ENCODE results near the gene AHNAK2. TPM values are rescaled to one million over a fixed set of nuclear protein-coding genes. Genes with fewer than 3 reads are reported as not detected.

Gene AHNAK2
- total and polyA plus RNA-seq, 2 experiments from 2014 or later, result 38.3 to 58.0 TPM

DNA sequence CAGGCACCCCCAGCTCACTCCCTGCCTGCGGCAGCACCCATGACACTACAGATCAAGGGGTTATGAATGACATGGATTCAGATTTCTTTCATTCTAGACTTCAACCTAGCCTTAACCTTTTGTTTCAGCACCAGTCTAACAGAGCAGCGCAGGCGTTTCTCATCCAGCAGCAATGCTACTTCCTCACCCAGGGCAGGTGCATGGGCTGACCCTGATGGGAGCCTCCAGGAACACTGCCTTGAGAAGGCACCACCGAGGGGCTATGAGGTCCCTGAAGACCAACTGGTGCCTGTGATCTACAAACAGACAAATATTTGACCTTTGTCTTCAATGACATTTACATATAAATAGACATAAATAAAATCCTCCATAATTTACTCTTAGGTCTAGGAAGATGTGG is 31.9 kb upstream of the AHNAK2 start:
- no peak for DNase-seq
- Histone ChIP-seq H3K79me2 (ENCODE audit: insufficient read depth) (peaks cover 72% of the 10 kb centered on the region), H3K27ac (no peak overlapping the region), H3K9ac (no peak overlapping the region), H3K4me3 (no peak overlapping the region), H3K27me3 (replicated peaks; ENCODE audit: insufficient read depth) (no peaks in the 10 kb centered on the region), H3K4me2 (ENCODE audit: unreplicated experiment) (no peak overlapping the region), H3K9me2 (ENCODE audit: insufficient read depth) (no peaks in the 10 kb centered on the region), H3K4me1 (ENCODE audit: insufficient read depth) (no peaks in the 10 kb centered on the region), H4K20me1 (ENCODE audit: insufficient read depth) (no peaks in the 10 kb centered on the region), H3F3A (ENCODE audit: insufficient read depth) (no peaks in the 10 kb centered on the region; the same call in 1 of the 2 replicates), H3K36me3 (ENCODE audit: low read depth) (peaks cover 6% of the 10 kb centered on the region; the same call in 1 of the 2 replicates), H3K9me3 (ENCODE audit: low read depth) (no peaks in the 10 kb centered on the region), H2AFZ (no peak overlapping the region)
- in situ Hi-C loops (cut with MboI), result no loop called here
- 76 to 78% methylated on average over 4 of the region's 4 CpGs for WGBS, 2 experiments (ENCODE audit: low coverage in 1 of 2, low lambda C conversion rate in 2 of 2, missing lambda C conversion rate in 2 of 2)
- TF ChIP-seq EZH2phosphoT487 (IDR thresholded peaks at IDR 0.05; ENCODE audit: insufficient read depth, low read depth) (no peak), EZH2 (IDR thresholded peaks at IDR 0.05; ENCODE audit: insufficient read depth, poor library complexity, severe bottlenecking) (no peak)

DNA sequence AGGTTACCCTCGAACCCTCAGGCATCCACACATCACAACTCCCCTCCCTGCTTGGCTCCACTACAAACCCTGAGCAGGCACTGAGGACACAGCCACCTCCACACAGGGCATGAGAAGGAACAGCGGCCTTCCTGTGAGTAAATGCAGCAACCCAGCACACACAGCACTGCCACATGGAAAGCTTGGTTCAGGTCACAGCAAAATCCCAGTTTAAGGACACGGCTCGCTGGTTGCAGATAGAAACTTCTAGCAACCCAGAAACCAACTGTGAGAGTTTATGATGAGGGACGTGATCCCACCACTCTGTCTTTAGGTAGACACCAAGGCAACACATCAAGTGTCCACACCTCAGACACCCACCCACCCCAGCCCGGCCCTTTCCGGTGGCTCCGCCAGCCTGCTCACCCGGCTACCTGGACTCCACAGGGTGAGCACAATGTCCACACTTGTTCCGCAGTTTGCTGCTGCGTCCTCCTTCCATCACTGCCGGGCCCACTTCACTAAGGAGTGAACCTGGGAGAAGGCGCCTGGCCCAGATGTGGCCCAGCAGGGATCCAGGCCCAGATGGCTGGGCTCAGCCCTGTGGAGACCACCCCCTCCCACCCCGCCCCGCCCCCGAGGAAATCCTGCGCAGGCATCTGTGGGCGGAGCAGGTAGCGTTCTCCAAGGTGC is 29.6 kb upstream of the AHNAK2 start:
- H3K79me2 ChIP-seq (ENCODE audit: insufficient read depth), result peaks cover 48% of the 10 kb centered on the region
- peaks cover 6% of the 10 kb centered on the region; the same call in 1 of the 2 replicates for H3K36me3 ChIP-seq (ENCODE audit: low read depth)

DNA sequence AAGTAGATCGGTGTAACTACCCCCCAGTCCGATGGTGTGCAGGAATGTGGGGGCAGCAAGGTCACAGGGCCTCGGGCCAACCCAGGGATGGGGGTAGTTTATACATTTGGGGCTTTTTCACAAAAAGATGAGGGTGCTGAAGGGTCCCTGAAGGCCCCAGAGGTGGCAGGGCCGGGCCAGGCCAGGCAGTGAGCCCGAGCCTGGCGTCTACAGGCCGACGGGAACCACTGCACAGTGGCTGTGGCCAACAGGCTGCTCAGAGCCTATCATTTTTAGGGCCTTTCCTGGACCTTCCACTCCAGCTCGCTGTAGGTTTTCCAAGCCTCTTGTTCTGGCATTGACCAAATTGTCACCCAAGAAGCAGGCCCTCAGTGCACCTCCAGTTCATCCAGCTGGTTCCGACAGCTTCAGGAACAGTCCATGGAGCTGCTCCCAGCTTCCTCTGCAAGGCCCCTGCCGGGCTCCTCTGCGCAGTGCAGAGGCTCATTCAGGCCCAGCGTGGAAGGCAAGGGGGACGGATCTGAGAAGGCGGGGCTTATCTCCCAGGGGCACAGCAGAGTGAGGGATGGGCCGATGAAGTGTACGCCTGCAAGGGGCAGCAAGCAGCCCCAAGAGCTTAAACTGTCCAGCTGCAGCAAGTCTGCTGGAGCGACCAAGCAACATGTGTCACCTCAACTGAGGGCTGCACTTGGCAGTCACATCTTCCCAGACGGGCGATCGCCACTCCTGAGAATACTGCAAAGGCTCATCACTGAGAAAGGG is 28.8 kb upstream of the AHNAK2 start:
- no peaks in the 10 kb centered on the region; the same call in 1 of the 2 replicates for H3F3A ChIP-seq (ENCODE audit: insufficient read depth)
- H3K4me3 ChIP-seq, result no peak overlapping the region
- no peak overlapping the region for H3K9ac ChIP-seq
- H3K4me1 ChIP-seq (ENCODE audit: insufficient read depth), result no peaks in the 10 kb centered on the region
- in situ Hi-C loops (cut with MboI), result no loop called here
- H4K20me1 ChIP-seq (ENCODE audit: insufficient read depth), result no peaks in the 10 kb centered on the region
- no peaks in the 10 kb centered on the region for H3K9me2 ChIP-seq (ENCODE audit: insufficient read depth)
- no peak for DNase-seq
- no peak overlapping the region for H3K27ac ChIP-seq
- peaks cover 41% of the 10 kb centered on the region for H3K79me2 ChIP-seq (ENCODE audit: insufficient read depth)
- no peak overlapping the region for H2AFZ ChIP-seq
- H3K4me2 ChIP-seq (ENCODE audit: unreplicated experiment), result no peak overlapping the region
- 90 to 92% methylated on average over 21 of the region's 21 CpGs for WGBS, 2 experiments (ENCODE audit: low coverage in 1 of 2, low lambda C conversion rate in 2 of 2, missing lambda C conversion rate in 2 of 2)
- no peak for TF ChIP-seq EZH2 (IDR thresholded peaks at IDR 0.05; ENCODE audit: insufficient read depth, poor library complexity, severe bottlenecking)
- TF ChIP-seq EZH2phosphoT487 (IDR thresholded peaks at IDR 0.05; ENCODE audit: insufficient read depth, low read depth), result no peak
- H3K27me3 ChIP-seq (replicated peaks; ENCODE audit: insufficient read depth), result no peaks in the 10 kb centered on the region
- peaks cover 6% of the 10 kb centered on the region; the same call in 1 of the 2 replicates for H3K36me3 ChIP-seq (ENCODE audit: low read depth)
- H3K9me3 ChIP-seq (ENCODE audit: low read depth), result no peaks in the 10 kb centered on the region

More for the DNA sequence above, 29.6 kb upstream of the AHNAK2 start:
- no peaks in the 10 kb centered on the region; the same call in 1 of the 2 replicates for H3F3A ChIP-seq (ENCODE audit: insufficient read depth)
- WGBS, 2 experiments (ENCODE audit: low coverage in 1 of 2, low lambda C conversion rate in 2 of 2, missing lambda C conversion rate in 2 of 2), result 93% methylated on average over 18 to 19 of the region's 19 CpGs
- H4K20me1 ChIP-seq (ENCODE audit: insufficient read depth), result no peaks in the 10 kb centered on the region
- H3K9me2 ChIP-seq (ENCODE audit: insufficient read depth), result no peaks in the 10 kb centered on the region
- H3K27ac ChIP-seq, result no peak overlapping the region
- H3K9me3 ChIP-seq (ENCODE audit: low read depth), result no peaks in the 10 kb centered on the region
- H3K9ac ChIP-seq, result no peak overlapping the region
- in situ Hi-C loops (cut with MboI), result no loop called here
- H3K4me2 ChIP-seq (ENCODE audit: unreplicated experiment), result no peak overlapping the region
- no peaks in the 10 kb centered on the region for H3K27me3 ChIP-seq (replicated peaks; ENCODE audit: insufficient read depth)
- no peak for DNase-seq
- no peaks in the 10 kb centered on the region for H3K4me1 ChIP-seq (ENCODE audit: insufficient read depth)
- H2AFZ ChIP-seq, result no peak overlapping the region
- TF ChIP-seq EZH2 (IDR thresholded peaks at IDR 0.05; ENCODE audit: insufficient read depth, poor library complexity, severe bottlenecking) (no peak), EZH2phosphoT487 (IDR thresholded peaks at IDR 0.05; ENCODE audit: insufficient read depth, low read depth) (no peak)
- no peak overlapping the region for H3K4me3 ChIP-seq

GRCh38 chr14:105005929-105006830 is 28.0 kb upstream of the AHNAK2 start:
- 87 to 91% methylated on average over 21 of the region's 21 CpGs for WGBS, 2 experiments (ENCODE audit: low coverage in 1 of 2, low lambda C conversion rate in 2 of 2, missing lambda C conversion rate in 2 of 2)
- peaks cover 32% of the 10 kb centered on the region for H3K79me2 ChIP-seq (ENCODE audit: insufficient read depth)
- H2AFZ ChIP-seq, result no peak overlapping the region
- in situ Hi-C loops (cut with MboI), result no loop called here
- H3F3A ChIP-seq (ENCODE audit: insufficient read depth), result no peaks in the 10 kb centered on the region
- TF ChIP-seq EZH2phosphoT487 (IDR thresholded peaks at IDR 0.05; ENCODE audit: insufficient read depth, low read depth) (no peak), EZH2 (IDR thresholded peaks at IDR 0.05; ENCODE audit: insufficient read depth, poor library complexity, severe bottlenecking) (no peak)
- no peaks in the 10 kb centered on the region for H4K20me1 ChIP-seq (ENCODE audit: insufficient read depth)
- no peak for DNase-seq
- H3K9ac ChIP-seq, result no peak overlapping the region
- no peaks in the 10 kb centered on the region for H3K4me1 ChIP-seq (ENCODE audit: insufficient read depth)
- no peak overlapping the region for H3K4me2 ChIP-seq (ENCODE audit: unreplicated experiment)
- H3K9me2 ChIP-seq (ENCODE audit: insufficient read depth), result no peaks in the 10 kb centered on the region
- peaks cover 6% of the 10 kb centered on the region; the same call in 1 of the 2 replicates for H3K36me3 ChIP-seq (ENCODE audit: low read depth)
- no peak overlapping the region for H3K4me3 ChIP-seq
- no peak overlapping the region for H3K27ac ChIP-seq
- no peaks in the 10 kb centered on the region for H3K27me3 ChIP-seq (replicated peaks; ENCODE audit: insufficient read depth)
- no peaks in the 10 kb centered on the region for H3K9me3 ChIP-seq (ENCODE audit: low read depth)
